Posterior cingulate gyrus (tissue), 11 donors: ENCODE data around the gene NDUFAF3.
"Not testable (repeated sequence)": the region's sequence is repeated elsewhere in the genome, so short reads cannot be mapped to it uniquely, and the experiment has no call there.

Experiments used
- DNase-seq, 10 donors: peaks; one replicate each; pipeline versions ENCODE4 v3.0.0 to v3.0.0-alpha.2; 2020 to 2021; ENCODE audit warnings: mixed read lengths in 3 of 10
- intact Hi-C: fragments of 100-400 bp; cut with DNase I; formaldehyde crosslinking; loops from one replicate; pipeline ENCODE4 v1.15.1; 2023

The NDUFAF3 gene

DNA sequence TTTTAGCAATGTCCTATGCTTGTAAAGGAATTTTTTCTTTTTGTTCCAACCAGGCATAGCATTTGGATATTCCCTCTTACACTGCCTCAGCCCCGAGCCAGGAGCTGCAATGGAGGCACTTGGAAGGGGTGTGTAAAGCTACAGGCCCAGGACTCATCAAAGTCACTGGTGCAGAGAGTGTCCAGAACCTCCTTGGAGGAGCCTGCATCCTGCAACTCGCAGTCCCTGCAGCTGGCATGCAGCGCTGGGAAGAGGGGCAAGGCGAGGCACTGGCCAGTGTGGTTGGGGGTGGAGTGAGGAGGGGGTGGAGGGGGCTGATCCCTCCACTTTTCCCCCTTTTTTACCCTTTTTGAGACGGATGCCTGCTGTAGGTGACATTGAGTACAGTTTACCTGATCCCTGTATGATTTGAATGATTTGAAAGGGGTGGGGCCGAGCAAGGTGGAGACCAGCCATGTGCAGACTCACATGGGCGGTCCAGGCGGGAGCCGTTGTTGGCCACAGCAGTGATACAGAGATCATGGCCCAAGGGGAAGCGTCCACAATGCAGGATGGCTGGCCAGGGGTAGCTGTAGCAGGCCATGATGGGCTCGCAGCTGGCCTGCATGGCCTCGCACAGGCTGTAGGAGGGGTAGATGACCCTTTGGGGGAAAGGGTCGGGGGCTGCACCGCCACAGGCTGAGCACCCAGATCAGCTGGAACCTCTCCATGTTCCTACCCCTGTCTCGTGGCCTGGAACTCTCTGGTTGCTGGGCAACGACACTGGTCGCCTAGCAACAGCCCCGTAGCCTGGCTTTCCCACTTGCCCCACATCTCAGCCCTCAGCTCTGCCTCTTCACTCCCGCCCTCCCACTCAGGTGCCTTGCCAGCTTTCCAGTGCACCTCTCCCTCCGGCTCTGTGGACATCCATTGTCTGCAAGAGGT lies 23.9 kb upstream of the NDUFAF3 start:
- intact Hi-C loops = no loop called here
- peak in 7 of 10 donors; percentile 60 to 94 (median 72) for DNase-seq

- intact Hi-C loops = no loop called here
These were observed 22.6 kb upstream of the NDUFAF3 start for GRCh38 chr3:48999085-48999858.

GRCh38 chr3:49001155-49001554 lies 20.8 kb upstream of the NDUFAF3 start:
- no peak for DNase-seq
- intact Hi-C loops = no loop called here

More at GRCh38 chr3:48999085-48999858, 22.6 kb upstream of the NDUFAF3 start:
- DNase-seq = peak in 1 of 10 donors; percentile 73

GRCh38 chr3:49004352-49005302 lies 17.3 kb upstream of the NDUFAF3 start:
- intact Hi-C loops = no loop called here
- no peak for DNase-seq

- DNase-seq = no peak
- intact Hi-C loops = no loop called here
These were observed 16.6 kb upstream of the NDUFAF3 start for GRCh38 chr3:49005303-49005680.

- intact Hi-C loops = loop anchor here (2.0 kb wide), 1 partner anchor 15 kb away; the partner anchor contains the start of gene P4HTM
- DNase-seq = no peak
These were observed 15.9 kb upstream of the NDUFAF3 start for GRCh38 chr3:49005998-49006397.

DNA sequence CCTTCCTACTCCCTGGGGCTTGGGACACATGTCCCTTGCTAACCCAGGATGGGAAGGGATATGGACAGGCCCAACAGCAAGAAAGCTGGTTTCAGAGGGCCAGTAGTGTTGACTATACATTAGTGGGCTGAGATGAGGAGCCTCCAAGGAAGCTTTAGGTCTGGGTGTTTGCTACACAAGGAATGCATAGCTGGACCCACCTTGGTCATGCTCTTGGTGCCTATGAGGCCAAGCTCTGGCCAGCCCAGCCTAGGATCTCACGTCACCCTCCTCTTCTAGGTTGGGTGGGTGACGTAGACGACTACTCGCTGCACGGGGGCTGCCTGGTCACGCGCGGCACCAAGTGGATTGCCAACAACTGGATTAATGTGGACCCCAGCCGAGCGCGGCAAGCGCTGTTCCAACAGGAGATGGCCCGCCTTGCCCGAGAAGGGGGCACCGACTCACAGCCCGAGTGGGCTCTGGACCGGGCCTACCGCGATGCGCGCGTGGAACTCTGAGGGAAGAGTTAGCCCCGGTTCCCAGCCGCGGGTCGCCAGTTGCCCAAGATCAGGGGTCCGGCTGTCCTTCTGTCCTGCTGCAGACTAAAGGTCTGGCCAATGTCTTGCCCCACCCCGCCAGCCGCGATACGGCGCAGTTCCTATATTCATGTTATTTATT lies 15.4 kb upstream of the NDUFAF3 start:
- peak in 2 of 10 donors; percentile 40 to 91 for DNase-seq
- intact Hi-C loops = loop anchor here (2.0 kb wide), 1 partner anchor 16 kb away; the partner anchor contains the start of gene P4HTM

DNA sequence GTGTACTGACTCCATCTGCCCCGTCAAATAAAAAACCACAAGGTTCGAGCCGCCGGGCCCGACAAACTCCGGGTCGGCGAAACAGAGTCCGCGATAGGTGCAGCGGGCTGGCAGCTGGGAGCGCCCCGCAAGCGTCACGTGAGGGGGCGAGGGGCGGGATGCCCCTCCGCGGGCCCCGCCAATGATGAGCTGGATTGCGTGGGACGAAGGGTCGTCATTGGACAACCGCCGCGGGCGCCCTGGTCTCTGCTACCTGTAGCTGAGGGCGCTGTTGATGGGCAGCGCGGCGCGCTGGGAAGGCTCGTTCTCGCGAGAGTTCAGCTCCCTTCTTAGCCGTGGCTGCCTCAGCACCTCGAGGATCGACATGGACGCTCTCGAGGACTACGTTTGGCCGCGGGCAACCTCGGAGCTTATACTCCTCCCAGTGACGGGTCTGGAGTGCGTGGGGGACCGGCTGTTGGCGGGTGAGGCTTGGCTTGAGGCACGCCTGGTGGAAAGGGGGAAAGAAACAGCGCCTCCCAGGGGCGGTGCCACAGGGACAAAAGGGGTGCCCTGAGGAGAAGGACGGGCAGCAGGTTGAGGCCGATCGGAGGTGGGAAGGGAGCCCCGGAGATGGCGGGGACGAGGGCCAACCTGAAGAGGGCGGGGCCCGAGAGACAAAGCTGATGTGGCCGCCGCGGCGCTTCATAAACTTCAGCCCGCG lies 14.7 kb upstream of the NDUFAF3 start, which contains the start of gene WDR6:
TSS of gene WDR6 (plus strand) at position 324 of the 703 bp plus-strand sequence. CDS start at position 365, 41 bp downstream.
- intact Hi-C loops = loop anchor here (2.0 kb wide), 1 partner anchor 16 kb away; the partner anchor contains the start of gene P4HTM
- peak; percentile 89 to 100 (median 96) for DNase-seq

DNA sequence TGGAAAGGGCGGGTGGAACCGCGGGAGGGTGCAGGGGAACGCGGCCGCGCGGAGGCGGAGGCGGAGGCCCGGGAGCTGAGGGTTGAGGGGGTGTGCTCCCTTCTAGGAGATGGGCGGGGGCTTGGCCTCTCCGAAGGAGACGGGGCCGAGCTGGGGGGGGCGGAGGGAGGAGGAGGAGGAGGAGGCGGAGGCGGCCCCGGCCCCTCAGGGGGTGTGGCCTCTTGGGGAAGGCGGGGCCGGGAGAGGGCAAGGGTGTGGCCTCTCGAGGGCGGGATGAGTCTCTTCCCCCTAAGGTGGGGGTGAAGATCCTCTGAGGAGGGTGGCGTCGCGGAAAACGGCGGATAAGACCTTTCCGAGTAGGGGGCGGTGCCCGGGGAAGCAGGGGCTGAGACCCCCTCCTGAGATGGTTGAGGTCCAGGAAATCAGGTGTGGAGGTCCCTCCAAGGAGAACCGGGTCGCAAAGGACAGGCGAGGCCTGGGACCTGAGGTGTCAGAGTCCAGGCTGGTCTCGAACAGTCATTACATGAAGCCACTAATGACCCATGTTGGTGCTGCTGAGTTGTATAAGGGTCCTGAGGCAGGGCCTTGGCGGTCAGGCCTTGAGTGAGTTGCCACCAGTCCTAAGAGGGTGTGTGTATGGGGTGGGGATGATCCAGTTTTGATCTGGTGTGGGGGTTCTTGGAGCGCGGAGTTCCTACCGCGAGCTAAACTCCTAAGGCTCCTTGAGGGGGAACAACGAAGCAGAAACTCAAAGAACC lies 14.0 kb upstream of the NDUFAF3 start:
- intact Hi-C loops = loop anchor here (2.0 kb wide), 1 partner anchor 17 kb away; the partner anchor contains the start of gene P4HTM
- peak; percentile 63 to 96 (median 74) for DNase-seq

GRCh38 chr3:49008627-49009026 lies 13.3 kb upstream of the NDUFAF3 start:
- intact Hi-C loops, DNase-seq: not testable (repeated sequence)

DNA sequence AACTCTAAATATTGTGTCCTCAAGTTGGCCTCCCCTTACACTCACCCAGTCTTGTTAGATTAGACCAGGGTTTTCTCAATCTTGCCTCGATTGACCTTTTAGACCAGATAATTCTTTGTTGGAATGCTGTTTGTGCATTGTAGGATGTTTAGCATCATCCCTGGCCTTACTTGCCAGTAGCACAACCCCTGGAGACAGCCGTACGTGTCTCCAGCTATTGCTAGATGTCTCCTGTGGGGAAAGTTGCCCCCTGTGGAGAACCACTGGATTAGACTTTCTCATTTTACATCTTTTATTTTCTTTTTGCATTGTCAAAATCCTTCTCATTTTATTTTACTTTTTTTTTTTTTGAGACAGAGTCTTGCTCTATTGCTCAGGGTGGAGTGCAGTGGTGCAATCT lies 12.5 kb upstream of the NDUFAF3 start:
- intact Hi-C loops = no loop called here
- no peak for DNase-seq

GRCh38 chr3:49012441-49013017 lies 9.4 kb upstream of the NDUFAF3 start:
- DNase-seq = peak in 2 of 10 donors; percentile 24 to 67
- intact Hi-C loops = no loop called here

DNA sequence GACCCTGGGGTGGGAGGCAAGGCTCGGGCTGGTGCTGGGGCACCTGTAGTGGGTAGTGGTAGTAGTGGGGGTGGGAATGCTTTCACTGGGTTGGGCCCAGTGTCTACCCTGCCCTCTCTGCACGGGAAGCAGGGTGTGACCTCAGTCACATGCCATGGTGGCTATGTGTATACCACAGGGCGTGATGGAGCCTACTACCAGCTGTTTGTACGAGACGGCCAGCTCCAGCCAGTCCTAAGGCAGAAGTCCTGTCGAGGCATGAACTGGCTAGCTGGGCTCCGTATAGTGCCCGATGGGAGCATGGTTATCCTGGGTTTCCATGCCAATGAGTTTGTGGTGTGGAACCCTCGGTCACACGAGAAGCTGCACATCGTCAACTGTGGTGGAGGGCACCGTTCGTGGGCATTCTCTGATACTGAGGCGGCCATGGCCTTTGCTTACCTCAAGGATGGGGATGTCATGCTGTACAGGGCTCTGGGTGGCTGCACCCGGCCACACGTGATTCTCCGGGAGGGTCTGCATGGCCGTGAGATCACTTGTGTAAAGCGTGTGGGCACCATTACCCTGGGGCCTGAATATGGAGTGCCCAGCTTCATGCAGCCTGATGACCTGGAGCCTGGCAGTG lies 8.7 kb upstream of the NDUFAF3 start:
- intact Hi-C loops = no loop called here

DNA sequence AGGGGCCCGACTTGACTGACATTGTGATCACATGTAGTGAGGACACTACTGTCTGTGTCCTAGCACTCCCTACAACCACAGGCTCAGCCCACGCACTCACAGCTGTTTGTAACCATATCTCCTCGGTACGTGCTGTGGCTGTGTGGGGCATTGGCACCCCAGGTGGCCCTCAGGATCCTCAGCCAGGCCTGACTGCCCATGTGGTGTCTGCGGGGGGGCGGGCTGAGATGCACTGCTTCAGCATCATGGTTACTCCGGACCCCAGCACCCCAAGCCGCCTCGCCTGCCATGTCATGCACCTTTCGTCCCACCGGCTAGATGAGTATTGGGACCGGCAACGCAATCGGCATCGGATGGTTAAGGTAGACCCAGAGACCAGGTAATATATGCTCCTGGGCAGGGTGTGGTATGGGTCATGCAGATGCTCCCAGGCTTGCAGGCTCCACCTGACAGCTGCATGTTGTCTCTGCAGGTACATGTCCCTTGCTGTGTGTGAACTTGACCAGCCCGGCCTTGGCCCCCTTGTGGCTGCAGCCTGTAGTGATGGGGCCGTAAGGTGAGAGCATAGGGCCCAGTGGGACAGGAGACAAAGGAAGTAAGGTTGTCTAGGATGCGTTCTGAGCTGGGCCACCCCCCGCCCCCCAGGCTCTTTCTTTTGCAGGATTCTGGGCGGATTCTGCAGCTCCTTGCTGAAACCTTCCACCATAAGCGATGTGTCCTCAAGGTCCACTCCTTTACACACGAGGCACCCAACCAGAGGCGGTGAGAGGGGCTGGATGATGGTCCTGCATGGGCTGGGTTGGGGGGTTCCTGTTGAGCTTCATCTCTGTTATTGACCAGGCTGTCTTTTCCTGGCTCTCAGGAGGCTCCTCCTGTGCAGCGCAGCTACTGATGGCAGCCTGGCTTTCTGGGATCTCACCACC lies 7.9 kb upstream of the NDUFAF3 start:
- intact Hi-C loops = no loop called here
- DNase-seq = peak in 1 of 10 donors; percentile 73

More for the DNA sequence above, 8.7 kb upstream of the NDUFAF3 start:
- peak in 2 of 10 donors; percentile 37 to 68 for DNase-seq

DNA sequence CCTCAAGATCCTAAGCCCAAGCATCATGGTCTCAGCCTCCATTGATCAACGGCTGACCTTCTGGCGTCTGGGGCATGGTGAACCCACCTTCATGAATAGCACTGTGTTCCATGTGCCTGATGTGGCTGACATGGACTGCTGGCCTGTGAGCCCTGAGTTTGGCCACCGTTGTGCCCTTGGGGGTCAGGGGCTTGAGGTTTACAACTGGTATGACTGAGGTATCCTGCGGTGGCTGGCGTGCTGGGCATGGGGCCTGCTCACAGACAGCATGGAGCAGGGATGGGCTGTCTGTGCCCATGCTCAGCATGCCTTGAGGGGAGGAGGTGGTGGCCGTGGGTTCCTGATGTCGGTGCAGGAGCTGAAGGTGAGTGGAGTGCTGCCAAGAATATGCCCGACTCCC lies 6.8 kb upstream of the NDUFAF3 start:
- DNase-seq = peak in 1 of 10 donors; percentile 41
- intact Hi-C loops = no loop called here

GRCh38 chr3:49015765-49016164 lies 6.2 kb upstream of the NDUFAF3 start:
- DNase-seq = peak in 2 of 10 donors; percentile 12 to 53
- intact Hi-C loops = no loop called here
